HepG2 (cell line): ENCODE data around the gene NISCH. TPM values are rescaled to one million over a fixed set of nuclear protein-coding genes. Genes with fewer than 3 reads are reported as not detected.

Experiments
- AKNA ChIP-seq: sonication (generic); formaldehyde crosslinking; IDR thresholded peaks from 2 replicates; pipeline ENCODE4 v1.4.0; 2020; ENCODE audit warnings: missing genetic modification reagents, borderline replicate concordance
- ATRX ChIP-seq: sonication (generic); formaldehyde crosslinking; IDR thresholded peaks from 2 replicates; pipeline ENCODE4 v1.4.0; 2020; ENCODE audit warnings: missing genetic modification reagents, borderline replicate concordance
- CREB1 ChIP-seq, 2 experiments: fragments of 450-650 bp in 1 of 2; IDR thresholded peaks; 2 replicates each; pipeline ENCODE4 v1.6.1; 2016 to 2017; ENCODE audit warnings: control low read depth in 1 of 2, mild to moderate bottlenecking in 1 of 2, missing compliant biosample characterization in 1 of 2, missing genetic modification characterization in 1 of 2
- FOXJ3 ChIP-seq: sonication (generic); formaldehyde crosslinking; IDR thresholded peaks from 2 replicates; pipeline ENCODE4 v1.4.0; 2020; ENCODE audit warnings: missing genetic modification reagents, mild to moderate bottlenecking, borderline replicate concordance
- HHEX ChIP-seq: IDR thresholded peaks from 2 replicates; pipeline ENCODE4 v1.6.1; 2016; ENCODE audit warnings: control low read depth
- HOXA3 ChIP-seq: sonication (generic); formaldehyde crosslinking; IDR thresholded peaks from 2 replicates; pipeline ENCODE4 v1.5.0; 2020; ENCODE audit warnings: missing genetic modification reagents
- KDM2A ChIP-seq: sonication (generic); formaldehyde crosslinking; IDR thresholded peaks from 2 replicates; pipeline ENCODE4 v1.4.0; 2020; ENCODE audit warnings: low read depth, missing genetic modification reagents, borderline replicate concordance
- NCOA5 ChIP-seq: sonication (generic); formaldehyde crosslinking; IDR thresholded peaks from 2 replicates; pipeline ENCODE4 v1.4.0; 2020; ENCODE audit warnings: missing genetic modification reagents
- NFIB ChIP-seq: sonication (generic); formaldehyde crosslinking; IDR thresholded peaks from 2 replicates; pipeline ENCODE4 v1.9.0; 2021; ENCODE audit warnings: missing genetic modification reagents, mild to moderate bottlenecking, borderline replicate concordance
- NR2C2 ChIP-seq: sonication (generic); formaldehyde crosslinking; IDR thresholded peaks from 2 replicates; pipeline ENCODE4 v1.4.0; 2020; ENCODE audit warnings: missing genetic modification reagents, mild to moderate bottlenecking, moderate library complexity, borderline replicate concordance
- RARA ChIP-seq: IDR thresholded peaks from 2 replicates; pipeline ENCODE4 v1.6.1; 2016; ENCODE audit warnings: missing genetic modification reagents, missing compliant biosample characterization
- RELA ChIP-seq: sonication (generic); formaldehyde crosslinking; IDR thresholded peaks from 2 replicates; pipeline ENCODE4 v1.4.0; 2020; ENCODE audit warnings: missing genetic modification reagents
- TIGD3 ChIP-seq: sonication (generic); formaldehyde crosslinking; IDR thresholded peaks from 2 replicates; pipeline ENCODE4 v1.5.1; 2020; ENCODE audit warnings: mild to moderate bottlenecking, missing genetic modification reagents, borderline replicate concordance
- ZFP36 ChIP-seq: fragments of 150-350 bp; IDR thresholded peaks from 2 replicates; pipeline ENCODE4 v1.6.1; 2018; ENCODE audit warnings: borderline replicate concordance, low read length, low read depth; ENCODE audit not compliant: partially characterized antibody
- ZNF180 ChIP-seq: sonication (generic); formaldehyde crosslinking; IDR thresholded peaks from 2 replicates; pipeline ENCODE4 v1.4.0; 2020; ENCODE audit warnings: low read depth, missing genetic modification reagents, borderline replicate concordance
- ZNF543 ChIP-seq: sonication (generic); formaldehyde crosslinking; IDR thresholded peaks from 2 replicates; pipeline ENCODE4 v1.4.0; 2020; ENCODE audit warnings: mild to moderate bottlenecking, missing genetic modification reagents
- ZNF557 ChIP-seq: sonication (generic); formaldehyde crosslinking; IDR thresholded peaks from 2 replicates; pipeline ENCODE4 v1.4.0; 2020; ENCODE audit warnings: missing genetic modification reagents
- ZNF562 ChIP-seq: sonication (generic); formaldehyde crosslinking; IDR thresholded peaks from 2 replicates; pipeline ENCODE4 v1.8.0; 2022; ENCODE audit warnings: missing genetic modification reagents, borderline replicate concordance
- ZNF563 ChIP-seq: sonication (generic); formaldehyde crosslinking; IDR thresholded peaks from 2 replicates; pipeline ENCODE4 v1.8.0; 2022; ENCODE audit warnings: mild to moderate bottlenecking, moderate library complexity, missing genetic modification reagents
- ZNF713 ChIP-seq: sonication (generic); formaldehyde crosslinking; IDR thresholded peaks from 2 replicates; pipeline ENCODE4 v1.4.0; 2020; ENCODE audit warnings: mild to moderate bottlenecking, missing genetic modification reagents
- ZNF761 ChIP-seq: sonication (generic); formaldehyde crosslinking; conservative IDR thresholded peaks from 2 replicates; pipeline ENCODE4 v1.4.0; 2020; ENCODE audit warnings: mild to moderate bottlenecking, missing genetic modification reagents
- ZNF879 ChIP-seq: sonication (generic); formaldehyde crosslinking; IDR thresholded peaks from 2 replicates; pipeline ENCODE4 v1.8.1; 2023; ENCODE audit warnings: missing genetic modification reagents
- ZSCAN21 ChIP-seq: sonication (generic); formaldehyde crosslinking; IDR thresholded peaks from 2 replicates; pipeline ENCODE4 v1.8.0; 2022; ENCODE audit warnings: mild to moderate bottlenecking, missing genetic modification reagents, moderate library complexity, borderline replicate concordance
- ZSCAN31 ChIP-seq: sonication (generic); formaldehyde crosslinking; IDR thresholded peaks from 2 replicates; pipeline ENCODE4 v1.5.0; 2020; ENCODE audit warnings: low read depth, mild to moderate bottlenecking, missing genetic modification reagents
- polyA plus RNA-seq, 8 experiments: library from polyadenylated mRNA; depleted of rRNA in 3 of 8; stranded (reverse) in 7 of 8; unstranded in 1 of 8; fragments of >200 nt; fragmentation: Illumina TruSeq in 4 of 8; extraction: Trizol in 4 of 8; gene quantifications; 2 replicates each; pipeline versions ENCODE4 v1.2.1 to v1.2.3, GENCODE V29; 2011 to 2016; ENCODE audit warnings: low read depth in 4 of 8, missing spikeins in 1 of 8, mixed read lengths in 1 of 8; ENCODE audit not compliant: insufficient read depth in 1 of 8
- total RNA-seq, 5 experiments: library from RNA; depleted of rRNA; stranded (reverse); fragments of >200 nt; fragmentation: Illumina TruSeq; extraction: Trizol; gene quantifications; 2 replicates each; pipeline ENCODE4 v1.2.3, GENCODE V29; 2016; ENCODE audit warnings: low read depth in 1 of 5

NISCH gene
- total and polyA plus RNA-seq, 2 of the 13 experiments (the other 11 are each of a cell fraction or from before 2014, with no cell fraction given), result 27.0 to 47.6 TPM

GRCh38 chr3:52455283-52456168 lies at the start of gene NISCH (continued):
- TF ChIP-seq NR2C2, result no peak
- no peak for TF ChIP-seq ZNF562 (CRISPR knock-in tag)
- peak; percentile 69; the same call in 1 of the 2 replicates for TF ChIP-seq KDM2A
- no peak for TF ChIP-seq AKNA
- peak; percentile 90 for TF ChIP-seq HOXA3
- TF ChIP-seq FOXJ3 (CRISPR knock-in tag), result no peak
- peak; percentile 72; the same call in 1 of the 2 replicates for TF ChIP-seq ZSCAN31
- TF ChIP-seq ZNF543 (CRISPR knock-in tag), result no peak
- no peak for TF ChIP-seq ZNF713 (CRISPR knock-in tag)
- no peak for TF ChIP-seq CREB1 (IDR thresholded peaks at IDR 0.05)
- TF ChIP-seq CREB1 (CRISPR knock-in tag; IDR thresholded peaks at IDR 0.05), result no peak
- TF ChIP-seq RELA, result no peak
- TF ChIP-seq ZFP36, result no peak
- no peak for TF ChIP-seq ZNF557 (CRISPR knock-in tag)
- no peak for TF ChIP-seq ZNF879 (CRISPR knock-in tag)
- TF ChIP-seq ZNF563 (CRISPR knock-in tag), result peak; percentile 79; the same call in 1 of the 2 replicates
- peak; percentile 58 for TF ChIP-seq RARA (CRISPR knock-in tag)
- no peak; the same call in 1 of the 2 replicates for TF ChIP-seq ZSCAN21 (CRISPR knock-in tag)
- TF ChIP-seq HHEX (CRISPR knock-in tag), result no peak
- TF ChIP-seq NFIB (CRISPR knock-in tag), result no peak
- no peak for TF ChIP-seq ZNF180 (CRISPR knock-in tag)
- TF ChIP-seq ZNF761 (CRISPR knock-in tag), result no peak
- TF ChIP-seq NCOA5 (CRISPR knock-in tag), result no peak
- peak; percentile 78; the same call in 1 of the 2 replicates for TF ChIP-seq TIGD3
- no peak for TF ChIP-seq ATRX (CRISPR knock-in tag)
